ENCODE results near the gene PRPSAP1.
"Not testable (repeated sequence)": the region's sequence is repeated elsewhere in the genome, so short reads cannot be mapped to it uniquely, and the experiment has no call there.

PRPSAP1 gene

GRCh38 chr17:76365256-76365903, 11.7 kb upstream of the PRPSAP1 start:
- Mint-ChIP-seq H3K9me3 (peaks cover 18% of the 10 kb centered on the region), H3K36me3 (ENCODE audit: low read depth) (no peaks in the 10 kb centered on the region), H3K4me3 (no peak overlapping the region), H3K27ac (no peak overlapping the region), H3K4me1 (peaks cover 46% of the 10 kb centered on the region), H3K27me3 (ENCODE audit: low read depth, poor library complexity) (peaks cover 23% of the 10 kb centered on the region)
- DNase-seq = no peak
- TF ChIP-seq CTCF (IDR thresholded peaks at IDR 0.05) = no peak

- no peak for DNase-seq
- Mint-ChIP-seq H3K36me3 (ENCODE audit: low read depth) (no peaks in the 10 kb centered on the region), H3K4me3 (no peak overlapping the region), H3K27me3 (ENCODE audit: low read depth, poor library complexity) (peaks cover 25% of the 10 kb centered on the region), H3K9me3 (peaks cover 13% of the 10 kb centered on the region), H3K4me1 (peaks cover 32% of the 10 kb centered on the region), H3K27ac (no peak overlapping the region)
- no peak for TF ChIP-seq CTCF (IDR thresholded peaks at IDR 0.05)
Observed at GRCh38 chr17:76363107-76363842, 9.6 kb upstream of the PRPSAP1 start.

- TF ChIP-seq CTCF (IDR thresholded peaks at IDR 0.05) = no peak
- Mint-ChIP-seq H3K4me1 (peaks cover 16% of the 10 kb centered on the region), H3K36me3 (ENCODE audit: low read depth) (no peaks in the 10 kb centered on the region), H3K27ac (no peak overlapping the region), H3K27me3 (ENCODE audit: low read depth, poor library complexity) (peaks cover 22% of the 10 kb centered on the region), H3K9me3 (no peaks in the 10 kb centered on the region), H3K4me3 (no peak overlapping the region)
- no peak for DNase-seq
Observed at GRCh38 chr17:76360461-76360860, 6.7 kb upstream of the PRPSAP1 start.

GRCh38 chr17:76359776-76360175, 6.1 kb upstream of the PRPSAP1 start:
- H3K36me3 Mint-ChIP-seq (ENCODE audit: low read depth); H3K9me3 Mint-ChIP-seq; H3K27ac Mint-ChIP-seq; DNase-seq; H3K4me3 Mint-ChIP-seq: not testable (repeated sequence)
- H3K4me1 Mint-ChIP-seq = peaks cover 15% of the 10 kb centered on the region
- H3K27me3 Mint-ChIP-seq (ENCODE audit: low read depth, poor library complexity) = peaks cover 20% of the 10 kb centered on the region

- Mint-ChIP-seq H3K36me3 (ENCODE audit: low read depth) (no peaks in the 10 kb centered on the region), H3K4me1 (peaks cover 19% of the 10 kb centered on the region), H3K9me3 (no peaks in the 10 kb centered on the region), H3K27ac (no peak overlapping the region), H3K27me3 (ENCODE audit: low read depth, poor library complexity) (peaks cover 17% of the 10 kb centered on the region), H3K4me3 (no peak overlapping the region)
- TF ChIP-seq CTCF (IDR thresholded peaks at IDR 0.05) = no peak
- DNase-seq = no peak
Observed at GRCh38 chr17:76359375-76359774, 5.7 kb upstream of the PRPSAP1 start.

GRCh38 chr17:76357597-76358158, 4.0 kb upstream of the PRPSAP1 start:
- Mint-ChIP-seq H3K27me3 (ENCODE audit: low read depth, poor library complexity) (peaks cover 11% of the 10 kb centered on the region), H3K4me3 (no peak overlapping the region), H3K9me3 (no peaks in the 10 kb centered on the region), H3K36me3 (ENCODE audit: low read depth) (no peaks in the 10 kb centered on the region), H3K4me1 (peaks cover 29% of the 10 kb centered on the region), H3K27ac (no peak overlapping the region)
- no peak for DNase-seq
- no peak for TF ChIP-seq CTCF (IDR thresholded peaks at IDR 0.05)
